ENCODE data around the gene LAMC1. TPM values are rescaled to one million over a fixed set of nuclear protein-coding genes. Genes with fewer than 3 reads are reported as not detected.

Gene LAMC1
- polyA plus RNA-seq, 1 of the 3 experiments (the other 2 are of a cell fraction), result 101 TPM

DNA sequence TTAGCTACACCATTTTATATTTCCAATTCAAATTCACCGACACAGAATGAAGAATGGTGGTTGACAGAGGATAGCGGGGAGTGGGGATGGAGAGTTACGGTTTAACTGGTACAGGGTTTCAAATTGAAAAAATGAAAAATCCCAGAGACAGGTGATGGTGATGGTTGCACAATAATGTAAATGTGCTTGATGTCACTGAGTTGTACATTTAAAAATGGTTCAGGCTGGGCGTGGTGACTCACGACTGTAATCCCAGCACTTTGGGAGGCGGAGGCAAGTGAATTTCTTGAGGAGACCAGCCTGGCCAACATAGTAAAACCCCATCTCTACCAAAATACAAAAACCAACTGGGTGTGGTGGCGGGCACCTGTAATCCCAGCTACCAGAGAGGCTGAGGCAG lies 39.1 kb upstream of the LAMC1 start:
- Histone ChIP-seq H3K4me1 (ENCODE audit: control insufficient read depth in 1 of 2, insufficient read depth in 2 of 2, low read depth in 1 of 2, low read length in 1 of 2) (no peaks in the 10 kb centered on the region), H3K9me3 (no peaks in the 10 kb centered on the region), H3K79me2 (ENCODE audit: insufficient read depth) (no peaks in the 10 kb centered on the region), H3K27me3 (ENCODE audit: insufficient read depth) (no peaks in the 10 kb centered on the region), H3K36me3 (replicated peaks in 1 of 2; ENCODE audit: control insufficient read depth in 1 of 2, insufficient read depth in 2 of 2, low read length in 1 of 2) (no peaks in the 10 kb centered on the region), H3K9ac (no peak overlapping the region), H3K4me2 (no peak overlapping the region), H4K20me1 (ENCODE audit: insufficient read depth) (no peaks in the 10 kb centered on the region), H3F3A (replicated peaks; ENCODE audit: insufficient read depth) (no peaks in the 10 kb centered on the region), H2AFZ (ENCODE audit: low read depth) (no peak overlapping the region), H3K27ac (ENCODE audit: low read depth in 2 of 2, low read length in 1 of 2) (no peak overlapping the region), H3K4me3 (ENCODE audit: low read depth in 2 of 2, low read length in 1 of 2) (no peak overlapping the region), H3K9me2 (no peaks in the 10 kb centered on the region)
- no peak for TF ChIP-seq RAD21 (IDR thresholded peaks at IDR 0.05; ENCODE audit: low read length)
- TF ChIP-seq, protein P1, sequence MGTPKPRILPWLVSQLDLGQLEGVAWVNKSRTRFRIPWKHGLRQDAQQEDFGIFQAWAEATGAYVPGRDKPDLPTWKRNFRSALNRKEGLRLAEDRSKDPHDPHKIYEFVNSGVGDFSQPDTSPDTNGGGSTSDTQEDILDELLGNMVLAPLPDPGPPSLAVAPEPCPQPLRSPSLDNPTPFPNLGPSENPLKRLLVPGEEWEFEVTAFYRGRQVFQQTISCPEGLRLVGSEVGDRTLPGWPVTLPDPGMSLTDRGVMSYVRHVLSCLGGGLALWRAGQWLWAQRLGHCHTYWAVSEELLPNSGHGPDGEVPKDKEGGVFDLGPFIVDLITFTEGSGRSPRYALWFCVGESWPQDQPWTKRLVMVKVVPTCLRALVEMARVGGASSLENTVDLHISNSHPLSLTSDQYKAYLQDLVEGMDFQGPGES (IDR thresholded peaks at IDR 0.05; ENCODE audit: low read depth, low read length), result no peak
- TF ChIP-seq, protein P2, sequence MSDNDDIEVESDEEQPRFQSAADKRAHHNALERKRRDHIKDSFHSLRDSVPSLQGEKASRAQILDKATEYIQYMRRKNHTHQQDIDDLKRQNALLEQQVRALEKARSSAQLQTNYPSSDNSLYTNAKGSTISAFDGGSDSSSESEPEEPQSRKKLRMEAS (IDR thresholded peaks at IDR 0.05; ENCODE audit: low read depth), result no peak
- POLR2A ChIA-PET, result no interaction called here
- DNase-seq, result no peak
- WGBS (ENCODE audit: low lambda C conversion rate), result 95% methylated on average over 7 of the region's 7 CpGs
- CTCF ChIA-PET, result no interaction called here

DNA sequence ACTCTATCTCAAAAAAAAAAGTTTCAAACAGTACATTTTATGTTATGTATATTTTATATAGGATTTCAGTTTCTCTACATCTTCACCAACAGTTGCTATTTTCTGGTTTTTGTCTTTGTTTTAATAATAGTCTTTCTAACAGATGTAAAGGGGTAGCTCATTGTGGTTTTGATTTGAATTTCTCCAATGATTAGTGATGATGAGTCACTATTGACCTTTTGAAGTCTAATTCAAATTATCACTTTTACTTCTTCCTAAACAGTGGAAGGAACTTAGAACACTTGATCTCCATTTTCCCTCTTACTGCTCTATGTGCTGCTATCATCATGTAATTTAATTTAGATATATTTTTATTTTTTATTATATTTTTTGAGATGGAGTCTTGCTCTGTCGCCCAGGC lies 38.6 kb upstream of the LAMC1 start:
- 95% methylated on average over 1 of the region's 1 CpG for WGBS (ENCODE audit: low lambda C conversion rate)
- ChIA-PET POLR2A (no interaction called here), CTCF (no interaction called here)
- no peaks in the 10 kb centered on the region for H4K20me1 ChIP-seq (ENCODE audit: insufficient read depth)
- TF ChIP-seq NFIC (IDR thresholded peaks at IDR 0.05; ENCODE audit: borderline replicate concordance) (no peak), JUND (IDR thresholded peaks at IDR 0.05) (no peak), SIN3A (IDR thresholded peaks at IDR 0.05; ENCODE audit: borderline replicate concordance, low read depth, low read length) (no peak), EP300 (IDR thresholded peaks at IDR 0.05; ENCODE audit: borderline replicate concordance in 1 of 2, low read depth in 1 of 2, low read length in 1 of 2) (no peak), FOXJ3 (CRISPR knock-in tag; IDR thresholded peaks at IDR 0.05) (no peak), GATA2 (CRISPR knock-in tag; IDR thresholded peaks at IDR 0.05) (no peak), FOXM1 (IDR thresholded peaks at IDR 0.05; ENCODE audit: low read depth) (no peak), RXRA (IDR thresholded peaks at IDR 0.05; ENCODE audit: borderline replicate concordance, low read depth) (no peak), CHD2 (IDR thresholded peaks at IDR 0.05; ENCODE audit: low read length, partially characterized antibody) (no peak), MEF2A (IDR thresholded peaks at IDR 0.05; ENCODE audit: borderline replicate concordance, low read depth) (no peak), RFX5 (IDR thresholded peaks at IDR 0.05; ENCODE audit: low read length) (no peak), TAF1 (IDR thresholded peaks at IDR 0.05; ENCODE audit: borderline replicate concordance, low read depth, low read length) (no peak), RCOR1 (IDR thresholded peaks at IDR 0.05; ENCODE audit: low read length) (no peak), GABPA (IDR thresholded peaks at IDR 0.05; ENCODE audit: low read depth) (no peak)
- TF ChIP-seq, protein P3, sequence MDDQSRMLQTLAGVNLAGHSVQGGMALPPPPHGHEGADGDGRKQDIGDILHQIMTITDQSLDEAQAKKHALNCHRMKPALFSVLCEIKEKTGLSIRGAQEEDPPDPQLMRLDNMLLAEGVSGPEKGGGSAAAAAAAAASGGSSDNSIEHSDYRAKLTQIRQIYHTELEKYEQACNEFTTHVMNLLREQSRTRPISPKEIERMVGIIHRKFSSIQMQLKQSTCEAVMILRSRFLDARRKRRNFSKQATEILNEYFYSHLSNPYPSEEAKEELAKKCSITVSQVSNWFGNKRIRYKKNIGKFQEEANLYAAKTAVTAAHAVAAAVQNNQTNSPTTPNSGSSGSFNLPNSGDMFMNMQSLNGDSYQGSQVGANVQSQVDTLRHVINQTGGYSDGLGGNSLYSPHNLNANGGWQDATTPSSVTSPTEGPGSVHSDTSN (IDR thresholded peaks at IDR 0.05), result no peak
- TF ChIP-seq, protein P4, sequence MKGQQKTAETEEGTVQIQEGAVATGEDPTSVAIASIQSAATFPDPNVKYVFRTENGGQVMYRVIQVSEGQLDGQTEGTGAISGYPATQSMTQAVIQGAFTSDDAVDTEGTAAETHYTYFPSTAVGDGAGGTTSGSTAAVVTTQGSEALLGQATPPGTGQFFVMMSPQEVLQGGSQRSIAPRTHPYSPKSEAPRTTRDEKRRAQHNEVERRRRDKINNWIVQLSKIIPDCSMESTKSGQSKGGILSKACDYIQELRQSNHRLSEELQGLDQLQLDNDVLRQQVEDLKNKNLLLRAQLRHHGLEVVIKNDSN (IDR thresholded peaks at IDR 0.05; ENCODE audit: borderline replicate concordance, low read depth), result no peak
- TF ChIP-seq, protein P5, sequence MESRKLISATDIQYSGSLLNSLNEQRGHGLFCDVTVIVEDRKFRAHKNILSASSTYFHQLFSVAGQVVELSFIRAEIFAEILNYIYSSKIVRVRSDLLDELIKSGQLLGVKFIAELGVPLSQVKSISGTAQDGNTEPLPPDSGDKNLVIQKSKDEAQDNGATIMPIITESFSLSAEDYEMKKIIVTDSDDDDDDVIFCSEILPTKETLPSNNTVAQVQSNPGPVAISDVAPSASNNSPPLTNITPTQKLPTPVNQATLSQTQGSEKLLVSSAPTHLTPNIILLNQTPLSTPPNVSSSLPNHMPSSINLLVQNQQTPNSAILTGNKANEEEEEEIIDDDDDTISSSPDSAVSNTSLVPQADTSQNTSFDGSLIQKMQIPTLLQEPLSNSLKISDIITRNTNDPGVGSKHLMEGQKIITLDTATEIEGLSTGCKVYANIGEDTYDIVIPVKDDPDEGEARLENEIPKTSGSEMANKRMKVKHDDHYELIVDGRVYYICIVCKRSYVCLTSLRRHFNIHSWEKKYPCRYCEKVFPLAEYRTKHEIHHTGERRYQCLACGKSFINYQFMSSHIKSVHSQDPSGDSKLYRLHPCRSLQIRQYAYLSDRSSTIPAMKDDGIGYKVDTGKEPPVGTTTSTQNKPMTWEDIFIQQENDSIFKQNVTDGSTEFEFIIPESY (IDR thresholded peaks at IDR 0.05; ENCODE audit: borderline replicate concordance, low read depth), result no peak
- TF ChIP-seq, protein P1 (IDR thresholded peaks at IDR 0.05; ENCODE audit: low read depth, low read length), result no peak
- TF ChIP-seq, protein P6, sequence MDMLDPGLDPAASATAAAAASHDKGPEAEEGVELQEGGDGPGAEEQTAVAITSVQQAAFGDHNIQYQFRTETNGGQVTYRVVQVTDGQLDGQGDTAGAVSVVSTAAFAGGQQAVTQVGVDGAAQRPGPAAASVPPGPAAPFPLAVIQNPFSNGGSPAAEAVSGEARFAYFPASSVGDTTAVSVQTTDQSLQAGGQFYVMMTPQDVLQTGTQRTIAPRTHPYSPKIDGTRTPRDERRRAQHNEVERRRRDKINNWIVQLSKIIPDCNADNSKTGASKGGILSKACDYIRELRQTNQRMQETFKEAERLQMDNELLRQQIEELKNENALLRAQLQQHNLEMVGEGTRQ (IDR thresholded peaks at IDR 0.05; ENCODE audit: borderline replicate concordance, low read depth, low read length), result no peak
- H3K4me2 ChIP-seq, result no peak overlapping the region
- no peaks in the 10 kb centered on the region for H3K4me1 ChIP-seq (ENCODE audit: control insufficient read depth in 1 of 2, insufficient read depth in 2 of 2, low read depth in 1 of 2, low read length in 1 of 2)
- H3K27me3 ChIP-seq (ENCODE audit: insufficient read depth), result no peaks in the 10 kb centered on the region
- no peaks in the 10 kb centered on the region for H3K36me3 ChIP-seq (replicated peaks in 1 of 2; ENCODE audit: control insufficient read depth in 1 of 2, insufficient read depth in 2 of 2, low read length in 1 of 2)
- no peaks in the 10 kb centered on the region for H3K79me2 ChIP-seq (ENCODE audit: insufficient read depth)
- H3K4me3 ChIP-seq (ENCODE audit: low read depth in 2 of 2, low read length in 1 of 2), result no peak overlapping the region
- no peak overlapping the region for H2AFZ ChIP-seq (ENCODE audit: low read depth)
- no peaks in the 10 kb centered on the region for H3F3A ChIP-seq (replicated peaks; ENCODE audit: insufficient read depth)
- H3K9me3 ChIP-seq, result no peaks in the 10 kb centered on the region
- H3K27ac ChIP-seq (ENCODE audit: low read depth in 2 of 2, low read length in 1 of 2), result no peak overlapping the region
- no peaks in the 10 kb centered on the region for H3K9me2 ChIP-seq
- no peak overlapping the region for H3K9ac ChIP-seq
- no peak for DNase-seq

All from SK-N-SH (cell line).